GM18505 (cell line): ENCODE data around the gene TBC1D9B.
"Not testable (repeated sequence)": the region's sequence is repeated elsewhere in the genome, so short reads cannot be mapped to it uniquely, and the experiment has no call there.

Source experiments
- ATAC-seq: cut with Tn5 transposase; IDR thresholded peaks from one replicate; pipeline ENCODE4 v1.9.1; 2021; ENCODE audit not compliant: unreplicated experiment
- POLR2A ChIP-seq: IDR thresholded peaks from 4 replicates; pipeline ENCODE4 v1.6.1; 2011; ENCODE audit warnings: borderline replicate concordance; ENCODE audit not compliant: insufficient read depth, insufficient read length; ENCODE audit errors: extremely low read depth

The TBC1D9B gene

DNA sequence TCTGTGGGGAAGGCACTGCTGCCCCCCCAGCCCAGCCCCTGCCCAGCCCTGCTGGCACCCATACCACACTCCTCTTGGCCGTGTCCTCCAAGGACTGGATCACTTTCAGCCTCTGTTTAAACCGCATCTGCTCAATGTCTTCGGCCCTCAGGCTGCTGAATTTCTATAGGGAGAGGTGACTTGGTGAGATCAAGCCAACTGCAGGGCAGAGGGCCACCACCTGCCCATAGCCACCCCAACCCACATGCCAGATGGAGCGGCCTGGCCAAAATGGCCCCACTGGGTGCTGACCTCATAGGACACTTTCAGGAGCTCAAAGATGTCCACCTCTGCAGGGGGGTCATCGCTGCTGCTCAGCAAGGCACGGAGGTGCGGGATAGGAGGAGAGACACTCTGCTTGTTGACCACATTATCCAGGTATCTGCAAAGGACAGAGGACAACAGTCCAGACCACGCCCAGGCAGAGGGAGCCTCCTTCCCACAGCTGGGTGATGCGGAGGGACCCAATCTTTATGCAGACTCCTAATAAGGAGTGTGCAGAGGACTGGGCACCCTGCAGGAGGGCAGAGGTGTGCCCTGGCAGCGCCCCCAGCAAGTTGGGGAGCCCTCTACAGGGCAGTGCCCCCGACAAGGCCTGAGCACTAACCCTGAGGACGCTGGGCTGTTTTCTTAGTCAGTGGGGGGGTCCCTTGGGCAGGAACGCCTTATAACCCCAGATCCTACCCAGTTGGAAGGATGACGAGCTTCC is 34.7 kb downstream of the TBC1D9B start:
- ATAC-seq, result no peak
- TF ChIP-seq POLR2A, result no peak

DNA sequence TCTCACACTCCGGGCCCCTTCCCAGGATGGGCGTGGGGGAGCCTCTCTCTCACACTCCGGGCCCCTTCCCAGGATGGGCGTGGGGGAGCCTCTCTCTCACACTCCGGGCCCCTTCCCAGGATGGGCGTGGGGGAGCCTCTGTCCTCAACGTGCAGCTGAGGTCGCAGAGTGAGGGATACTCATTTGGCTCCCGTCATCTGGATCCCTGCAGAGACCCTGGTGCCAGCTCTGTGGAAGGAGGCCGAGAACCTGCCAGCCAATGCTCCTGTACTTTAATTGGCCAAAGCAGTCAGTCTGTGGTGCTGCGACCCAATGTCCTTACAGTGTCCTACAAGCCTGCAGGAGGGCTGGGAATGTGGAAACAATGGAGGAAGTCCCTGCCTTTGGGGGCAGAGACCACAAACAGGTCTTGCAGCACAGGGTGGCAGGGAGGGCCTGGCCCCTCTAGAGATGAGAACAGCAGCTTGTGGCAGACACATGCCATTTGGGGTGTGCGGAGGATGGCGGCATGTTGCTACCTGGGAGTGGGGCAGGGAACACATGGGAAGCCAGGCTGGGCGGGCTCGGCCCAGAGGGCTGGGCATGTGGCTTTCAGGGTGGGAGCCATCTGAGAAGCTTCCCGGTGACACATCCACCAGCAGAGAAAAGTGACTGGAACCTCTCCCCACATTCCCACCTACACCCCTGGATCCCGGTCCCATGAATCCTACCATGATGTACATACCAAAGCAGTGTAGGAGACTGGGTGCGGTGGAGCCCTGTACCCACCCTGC is 35.5 kb downstream of the TBC1D9B start:
- no peak for TF ChIP-seq POLR2A
- ATAC-seq, result no peak

DNA sequence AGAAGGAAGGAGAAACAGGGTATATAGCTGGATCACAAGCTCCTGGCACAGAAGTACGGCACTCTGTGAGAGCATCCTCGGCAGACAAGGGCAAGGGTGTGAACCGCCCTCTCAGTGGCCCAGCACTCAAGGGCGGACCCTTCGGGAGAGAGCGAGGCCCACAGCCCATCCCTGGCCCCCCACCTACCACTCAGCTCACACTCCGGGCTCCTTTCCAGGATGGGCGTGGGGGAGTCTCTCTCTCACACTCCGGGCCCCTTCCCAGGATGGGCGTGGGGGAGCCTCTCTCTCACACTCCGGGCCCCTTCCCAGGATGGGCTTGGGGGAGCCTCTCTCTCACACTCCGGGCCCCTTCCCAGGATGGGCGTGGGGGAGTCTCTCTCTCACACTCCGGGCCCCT is 36.2 kb downstream of the TBC1D9B start:
- not testable (repeated sequence) for ATAC-seq

DNA sequence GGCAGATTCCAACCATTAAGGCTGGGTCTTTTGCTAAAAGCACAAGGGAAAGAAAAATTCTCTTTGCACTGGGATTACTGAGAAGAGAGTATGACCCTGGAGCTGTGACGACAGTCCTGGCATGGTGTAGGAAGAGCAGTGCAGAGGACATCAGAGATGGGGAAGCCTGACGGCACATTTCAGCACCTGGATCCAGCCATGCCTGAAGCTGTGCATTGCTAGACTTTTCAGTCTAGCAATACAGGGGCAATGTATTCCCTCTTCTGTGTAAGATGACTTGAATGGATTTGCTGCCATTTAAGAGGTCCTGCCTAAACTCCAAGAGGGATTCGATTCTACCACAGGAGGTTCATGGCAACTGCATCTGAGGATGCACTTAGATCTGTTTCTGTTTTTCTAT is 36.7 kb downstream of the TBC1D9B start:
- no peak for TF ChIP-seq POLR2A
- no peak for ATAC-seq

DNA sequence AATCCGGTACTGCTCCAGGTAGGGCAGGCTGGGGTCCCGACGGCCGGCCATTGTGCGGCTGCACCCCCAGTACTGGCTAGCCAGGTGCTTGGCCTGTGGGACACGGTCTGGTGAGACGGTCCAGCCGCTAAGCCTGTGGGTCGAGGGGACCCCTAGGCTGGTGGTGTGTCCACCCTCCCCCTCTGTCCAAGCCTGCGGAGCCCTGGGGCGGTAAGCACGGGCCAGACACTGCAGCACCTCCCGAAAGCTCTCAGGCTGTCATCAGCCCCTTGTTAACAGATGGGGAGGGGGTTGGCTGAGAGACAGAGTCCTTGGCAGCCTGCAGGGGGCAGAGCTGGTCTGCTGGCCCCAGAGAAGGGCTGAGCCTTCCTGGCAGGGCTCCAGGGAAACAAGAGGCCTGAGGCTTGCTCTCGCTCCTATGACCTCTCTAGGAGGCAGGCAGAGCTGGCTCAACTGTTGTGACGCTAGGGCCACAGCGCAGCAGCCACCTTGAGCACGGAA is 37.2 kb downstream of the TBC1D9B start:
- no peak for ATAC-seq
- TF ChIP-seq POLR2A, result no peak

DNA sequence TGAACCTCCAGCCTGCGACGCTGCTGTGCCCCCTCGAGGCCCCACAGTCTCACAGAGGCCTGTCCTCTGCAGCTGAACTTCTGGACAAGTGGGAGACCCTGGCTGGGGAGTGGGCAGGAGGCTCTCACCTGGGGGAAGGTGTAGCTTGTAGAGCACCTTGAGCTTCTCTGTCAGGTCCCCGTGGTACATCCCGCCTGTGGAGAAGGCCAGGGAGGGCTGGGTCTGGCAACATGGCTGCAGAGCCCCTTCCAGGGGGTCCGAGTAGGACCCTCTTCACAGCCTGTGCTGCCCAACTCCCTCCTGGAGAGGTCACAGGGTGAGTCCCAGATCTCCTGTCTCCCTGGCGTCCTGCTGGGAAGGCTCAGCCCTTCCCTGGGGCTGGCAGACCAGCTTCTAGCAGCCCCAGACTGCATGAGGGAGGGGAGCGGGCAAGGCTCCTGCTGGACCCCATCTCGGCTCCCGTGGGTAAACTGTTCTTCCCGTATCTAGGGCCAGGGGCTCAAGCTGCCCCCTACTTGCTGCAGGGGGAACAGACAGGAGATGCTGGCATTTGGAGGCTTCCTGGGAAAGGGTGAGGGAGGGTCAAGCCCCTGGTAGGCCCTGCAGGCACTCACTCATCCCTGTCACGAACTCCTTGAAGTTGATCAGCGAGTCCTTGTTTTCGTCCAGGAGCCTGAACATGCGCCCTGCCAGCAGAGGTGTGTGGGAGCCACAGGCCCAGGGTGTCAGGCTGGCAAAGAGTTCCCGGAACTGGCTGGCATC is 37.9 kb downstream of the TBC1D9B start:
- no peak for ATAC-seq
- TF ChIP-seq POLR2A, result no peak

DNA sequence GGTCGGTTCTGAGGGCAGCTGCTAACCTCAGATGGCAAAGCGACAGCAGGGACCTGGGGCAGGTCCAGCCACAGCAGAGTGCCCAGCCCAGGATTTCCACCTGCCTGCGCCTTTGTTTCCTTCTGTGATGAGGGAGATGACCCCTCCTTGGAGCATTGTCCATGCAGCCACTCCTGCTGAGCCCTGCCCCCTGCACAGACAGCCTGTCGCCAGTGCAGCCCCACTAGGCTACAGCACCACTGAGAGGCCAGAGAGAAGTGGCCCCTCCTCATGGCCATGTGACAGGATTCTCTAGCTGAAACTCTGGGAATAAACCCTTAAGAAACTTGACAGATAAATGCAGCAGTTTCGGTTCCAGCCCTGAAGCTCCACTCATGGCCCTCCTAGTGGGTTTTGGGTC is 38.6 kb downstream of the TBC1D9B start:
- no peak for ATAC-seq
- no peak for TF ChIP-seq POLR2A

DNA sequence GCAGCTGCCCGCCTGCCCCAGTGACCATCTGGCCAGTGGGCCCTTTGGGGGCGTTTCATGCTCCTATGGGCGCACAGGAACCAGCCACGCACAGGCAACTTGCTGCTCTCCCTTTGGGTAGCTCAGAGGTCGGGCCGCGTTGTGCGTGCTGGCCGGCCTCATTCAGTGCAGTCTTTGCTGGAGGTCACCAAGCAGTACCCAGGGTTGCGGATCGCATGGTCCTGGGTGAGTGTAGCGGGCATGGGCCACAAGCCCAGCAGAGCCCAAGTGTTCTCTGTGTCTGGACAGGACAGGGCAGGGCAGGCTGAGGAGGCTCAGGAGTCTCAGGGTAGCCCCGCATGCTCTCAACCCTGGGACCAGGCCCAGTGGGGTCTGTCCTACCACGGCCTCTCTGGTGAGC is 39.2 kb downstream of the TBC1D9B start:
- no peak for ATAC-seq
- TF ChIP-seq POLR2A, result no peak

DNA sequence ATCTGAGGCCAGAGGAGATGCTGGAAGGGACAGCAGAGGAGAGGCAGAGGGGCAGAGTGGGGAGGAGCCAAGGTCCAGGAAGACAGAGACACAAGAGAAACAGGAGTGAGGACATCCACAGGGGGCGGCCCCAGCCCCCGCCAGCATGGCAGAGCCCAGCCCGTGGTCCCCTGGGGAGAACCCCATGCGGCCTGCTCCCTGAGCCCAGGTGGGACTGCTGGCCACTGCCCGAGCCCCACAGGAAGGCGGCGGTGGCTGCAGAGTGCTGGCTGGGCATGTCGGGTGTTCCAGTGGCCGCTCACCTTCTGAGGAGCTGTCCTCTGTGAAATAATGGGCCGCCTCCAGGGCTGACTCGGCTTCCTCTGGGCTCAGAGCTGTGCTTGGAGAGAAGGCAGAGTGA is 40.2 kb downstream of the TBC1D9B start:
- TF ChIP-seq POLR2A, result no peak
- ATAC-seq, result no peak

DNA sequence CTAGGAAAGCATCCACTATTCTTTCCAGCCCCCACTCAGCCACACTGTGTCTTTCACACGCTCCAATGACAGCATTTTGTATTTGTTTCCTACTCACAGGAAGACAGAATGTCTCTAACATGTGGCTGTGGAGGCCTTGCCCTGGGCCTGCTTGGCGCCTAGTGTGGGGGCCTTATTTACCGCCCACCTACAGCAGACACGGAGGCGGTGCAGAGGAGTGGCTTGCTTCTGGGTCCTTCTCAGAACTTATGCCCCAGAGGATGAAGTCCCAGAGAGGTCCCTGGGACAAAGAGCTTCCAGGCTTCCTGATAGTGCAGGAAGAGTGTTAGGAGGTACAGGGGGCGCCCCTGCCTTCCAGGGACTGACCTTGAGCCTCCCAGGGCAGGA is 40.6 kb downstream of the TBC1D9B start:
- ATAC-seq, result no peak
- no peak for TF ChIP-seq POLR2A

DNA sequence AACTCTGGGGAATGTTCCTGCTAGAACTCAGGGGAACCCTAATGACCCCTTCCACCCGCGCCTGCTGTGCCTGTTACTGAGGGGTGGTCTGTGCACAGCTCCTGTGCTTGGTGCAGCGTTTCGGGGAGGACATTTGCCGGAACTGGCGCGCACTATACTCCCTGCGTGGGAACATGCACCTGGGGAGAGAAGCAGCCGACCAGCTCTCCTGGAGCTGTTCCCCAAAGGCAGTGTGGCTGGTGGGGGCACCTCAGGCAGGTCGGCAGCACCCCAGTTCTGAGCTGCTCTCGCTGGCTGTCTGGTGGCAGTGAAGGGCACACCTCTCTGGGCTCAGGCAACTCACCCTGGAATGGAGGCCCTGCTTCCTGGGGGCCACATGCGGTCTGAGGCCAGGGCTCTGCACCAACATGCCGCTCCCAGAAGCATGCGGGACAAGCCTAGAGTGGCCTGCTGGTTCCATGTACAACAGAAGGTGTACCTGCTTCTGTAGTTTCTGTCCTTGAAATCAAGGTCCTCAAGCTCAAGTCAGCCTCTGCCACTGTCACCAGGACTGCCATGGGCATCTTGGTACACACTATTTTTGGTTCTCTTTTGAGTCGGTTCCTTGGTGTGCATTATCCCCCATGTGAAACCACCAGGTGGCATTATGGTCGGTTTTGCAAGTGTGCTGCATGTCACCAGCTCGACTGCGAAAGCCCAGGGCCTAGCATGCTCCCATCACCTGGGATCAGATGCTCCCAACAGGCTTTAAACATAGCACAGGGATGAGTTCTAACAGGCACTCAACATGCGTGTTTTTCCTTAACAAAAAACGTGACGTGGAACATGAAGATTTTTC is 41.2 kb downstream of the TBC1D9B start:
- no peak for ATAC-seq
- TF ChIP-seq POLR2A, result no peak

DNA sequence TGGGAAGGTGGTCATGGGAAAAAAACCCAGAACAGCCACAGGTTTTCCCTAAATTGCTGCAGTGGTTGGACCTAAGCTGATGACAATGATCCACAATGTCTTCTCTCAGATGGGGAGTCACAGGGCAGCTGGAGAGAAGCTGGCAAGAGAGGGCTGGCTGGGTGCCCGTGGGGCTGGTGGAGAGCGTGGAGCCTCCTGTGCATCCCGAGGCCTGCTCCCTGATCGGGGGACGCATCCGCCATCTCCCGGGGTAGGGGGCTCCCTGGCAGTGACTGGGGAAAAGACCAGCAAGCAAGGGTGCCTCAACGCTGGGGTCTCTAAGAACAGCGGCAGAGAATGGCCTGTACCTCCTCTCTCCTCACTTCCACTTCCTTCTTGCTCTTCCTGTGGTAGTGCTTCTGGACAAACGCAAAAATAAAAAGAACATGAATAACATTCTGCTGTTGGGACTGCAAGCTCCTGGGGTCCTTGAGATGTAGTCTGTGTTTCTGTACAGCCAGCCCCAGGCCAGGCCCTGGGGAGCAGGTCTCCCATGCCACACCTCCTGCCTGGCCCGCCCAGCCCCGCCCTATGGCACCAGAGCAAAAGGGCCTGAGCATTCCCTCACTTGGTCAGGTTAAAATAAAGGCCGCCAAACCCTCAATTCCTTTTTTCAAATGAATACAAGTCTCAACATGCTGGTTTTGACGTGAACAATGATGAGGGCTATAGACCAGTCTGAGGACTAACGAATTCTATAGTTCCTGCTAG is 42.0 kb downstream of the TBC1D9B start:
- ATAC-seq, result no peak

More for the DNA sequence above, 42.0 kb downstream of the TBC1D9B start:
- no peak for TF ChIP-seq POLR2A
